HEK293T (cell line): Measurements from ENCODE around the gene MIPEP.

Source experiments
- CTCF ChIA-PET: fragments of 350-600 bp; formaldehyde crosslinking; extraction: SDS; loops from one replicate; lab custom pipeline; 2021; ENCODE audit warnings: antibody characterized with exemption, inconsistent platforms; lab: Yijun Ruan, JAX
- POLR2A ChIA-PET: fragments of 350-600 bp; formaldehyde crosslinking; extraction: SDS; loops from one replicate; lab custom pipeline; 2020; ENCODE audit warnings: antibody characterized with exemption, inconsistent platforms; lab: Yijun Ruan, JAX
- DNase-seq: peaks from one replicate; pipeline ENCODE4 v3.0.0; 2012; ENCODE audit warnings: mixed read lengths; ENCODE audit errors: extremely low spot score
- ARNT ChIP-seq: fragments of 450-650 bp; IDR thresholded peaks from 2 replicates; pipeline ENCODE4 v1.6.1; 2017; ENCODE audit warnings: mild to moderate bottlenecking
- BHLHE40 ChIP-seq: fragments of 450-650 bp; IDR thresholded peaks from 2 replicates; pipeline ENCODE4 v1.6.1; 2016; ENCODE audit warnings: mild to moderate bottlenecking, moderate library complexity, borderline replicate concordance
- CTBP1 ChIP-seq: fragments of 450-650 bp; IDR thresholded peaks from 2 replicates; pipeline ENCODE4 v1.6.1; 2016; ENCODE audit warnings: borderline replicate concordance
- ELF4 ChIP-seq: fragments of 450-650 bp; IDR thresholded peaks from 2 replicates; pipeline ENCODE4 v1.6.1; 2017; ENCODE audit warnings: antibody characterized with exemption
- FOXA1 ChIP-seq: fragments of 450-650 bp; IDR thresholded peaks from 2 replicates; pipeline ENCODE4 v1.6.1; 2016; ENCODE audit warnings: mild to moderate bottlenecking
- FOXK2 ChIP-seq: fragments of 450-650 bp; IDR thresholded peaks from 2 replicates; pipeline ENCODE4 v1.6.1; 2016; ENCODE audit warnings: mild to moderate bottlenecking
- FOXM1 ChIP-seq: fragments of 450-650 bp; IDR thresholded peaks from 2 replicates; pipeline ENCODE4 v1.6.1; 2017; ENCODE audit warnings: mild to moderate bottlenecking, borderline replicate concordance
- HDGF ChIP-seq: fragments of 450-650 bp; IDR thresholded peaks from 2 replicates; pipeline ENCODE4 v1.6.1; 2017; ENCODE audit warnings: antibody characterized with exemption, borderline replicate concordance
- L3MBTL2 ChIP-seq: fragments of 450-650 bp; conservative IDR thresholded peaks from 2 replicates; pipeline ENCODE4 v1.6.1; 2016; ENCODE audit warnings: mild to moderate bottlenecking
- LEF1 ChIP-seq: fragments of 450-650 bp; IDR thresholded peaks from 2 replicates; pipeline ENCODE4 v1.6.1; 2017; ENCODE audit warnings: mild to moderate bottlenecking, borderline replicate concordance
- NFRKB ChIP-seq: fragments of 450-650 bp; IDR thresholded peaks from 2 replicates; pipeline ENCODE4 v1.6.1; 2016; ENCODE audit warnings: mild to moderate bottlenecking, moderate library complexity
- SP1 ChIP-seq: fragments of 450-650 bp; IDR thresholded peaks from 2 replicates; pipeline ENCODE4 v1.6.1; 2017
- SUZ12 ChIP-seq: fragments of 450-650 bp; IDR thresholded peaks from 2 replicates; pipeline ENCODE4 v1.6.1; 2016; ENCODE audit warnings: mild to moderate bottlenecking
- TARDBP ChIP-seq: fragments of 450-650 bp; IDR thresholded peaks from 2 replicates; pipeline ENCODE4 v1.6.1; 2016
- ZNF384 ChIP-seq: fragments of 450-650 bp; IDR thresholded peaks from 2 replicates; pipeline ENCODE4 v1.6.1; 2016
- TF ChIP-seq, protein P1 (sequence below): fragments of 450-650 bp; IDR thresholded peaks from 2 replicates; pipeline ENCODE4 v1.6.1; 2016

MIPEP gene

GRCh38 chr13:23740002-23740401 is 149.2 kb downstream of the MIPEP start:
- POLR2A ChIA-PET: no interaction called here
- DNase-seq: no peak
- TF ChIP-seq L3MBTL2 (no peak), CTBP1 (no peak), ELF4 (no peak), ARNT (no peak), SP1 (no peak), BHLHE40 (no peak), FOXA1 (no peak), SUZ12 (no peak), FOXM1 (no peak)
- CTCF ChIA-PET: interaction anchor here (0.7 kb wide), 1 partner anchor 91 kb away, joined by 4 read pairs; no protein-coding TSS in a partner anchor

GRCh38 chr13:23739596-23739995 is 149.6 kb downstream of the MIPEP start:
- ChIA-PET CTCF (interaction anchor here (0.7 kb wide), 1 partner anchor 91 kb away, joined by 4 read pairs; no protein-coding TSS in a partner anchor), POLR2A (no interaction called here)
- no peak for DNase-seq
- no peak for TF ChIP-seq SP1
- no peak for TF ChIP-seq TARDBP
- TF ChIP-seq L3MBTL2: no peak
- TF ChIP-seq ARNT: no peak
- TF ChIP-seq CTBP1: no peak
- TF ChIP-seq BHLHE40: no peak
- no peak for TF ChIP-seq FOXM1

GRCh38 chr13:23736541-23736940 is 152.7 kb downstream of the MIPEP start:
- DNase-seq: no peak
- CTCF ChIA-PET: interaction anchor here (0.6 kb wide), 1 partner anchor 89 kb away, joined by 3 read pairs; no protein-coding TSS in a partner anchor
- POLR2A ChIA-PET: no interaction called here
- TF ChIP-seq FOXM1: no peak

GRCh38 chr13:23735329-23735728 is 153.9 kb downstream of the MIPEP start:
- no peak for TF ChIP-seq ELF4
- TF ChIP-seq FOXK2: no peak
- TF ChIP-seq HDGF: no peak
- TF ChIP-seq SUZ12: no peak
- no peak for TF ChIP-seq LEF1
- TF ChIP-seq CTBP1: no peak
- DNase-seq: no peak
- POLR2A ChIA-PET: no interaction called here
- CTCF ChIA-PET: no interaction called here

DNA sequence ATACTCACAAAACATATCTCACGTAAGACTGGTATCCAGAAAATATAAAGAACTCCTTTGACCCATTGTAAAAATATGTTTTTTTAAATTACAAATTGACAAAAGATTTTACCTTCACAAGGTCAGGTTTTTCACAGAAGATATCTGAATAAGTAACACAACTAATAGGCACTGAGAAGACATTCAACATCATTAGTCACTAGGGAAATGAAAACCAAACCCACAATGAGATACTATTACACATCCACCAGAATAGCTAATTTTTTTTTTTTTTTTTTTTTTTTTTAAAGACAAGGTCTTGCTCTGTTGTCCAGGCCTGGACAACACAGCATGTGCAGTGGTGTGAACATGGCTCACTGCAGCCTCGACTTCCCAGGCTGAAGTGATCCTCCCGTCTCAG is 157.5 kb downstream of the MIPEP start:
- TF ChIP-seq ZNF384: no peak
- no peak for TF ChIP-seq ELF4
- TF ChIP-seq FOXM1: no peak
- TF ChIP-seq NFRKB: no peak
- no peak for TF ChIP-seq FOXK2
- TF ChIP-seq LEF1: no peak
- TF ChIP-seq FOXA1: no peak
- no peak for TF ChIP-seq SP1
- no peak for TF ChIP-seq ARNT
- TF ChIP-seq TARDBP: no peak
- no peak for TF ChIP-seq L3MBTL2
- TF ChIP-seq BHLHE40: no peak
- TF ChIP-seq SUZ12: no peak
- TF ChIP-seq CTBP1: no peak
- no peak for TF ChIP-seq HDGF
- TF ChIP-seq, protein P1, sequence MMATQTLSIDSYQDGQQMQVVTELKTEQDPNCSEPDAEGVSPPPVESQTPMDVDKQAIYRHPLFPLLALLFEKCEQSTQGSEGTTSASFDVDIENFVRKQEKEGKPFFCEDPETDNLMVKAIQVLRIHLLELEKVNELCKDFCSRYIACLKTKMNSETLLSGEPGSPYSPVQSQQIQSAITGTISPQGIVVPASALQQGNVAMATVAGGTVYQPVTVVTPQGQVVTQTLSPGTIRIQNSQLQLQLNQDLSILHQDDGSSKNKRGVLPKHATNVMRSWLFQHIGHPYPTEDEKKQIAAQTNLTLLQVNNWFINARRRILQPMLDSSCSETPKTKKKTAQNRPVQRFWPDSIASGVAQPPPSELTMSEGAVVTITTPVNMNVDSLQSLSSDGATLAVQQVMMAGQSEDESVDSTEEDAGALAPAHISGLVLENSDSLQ: no peak
- CTCF ChIA-PET: no interaction called here
- POLR2A ChIA-PET: no interaction called here

DNA sequence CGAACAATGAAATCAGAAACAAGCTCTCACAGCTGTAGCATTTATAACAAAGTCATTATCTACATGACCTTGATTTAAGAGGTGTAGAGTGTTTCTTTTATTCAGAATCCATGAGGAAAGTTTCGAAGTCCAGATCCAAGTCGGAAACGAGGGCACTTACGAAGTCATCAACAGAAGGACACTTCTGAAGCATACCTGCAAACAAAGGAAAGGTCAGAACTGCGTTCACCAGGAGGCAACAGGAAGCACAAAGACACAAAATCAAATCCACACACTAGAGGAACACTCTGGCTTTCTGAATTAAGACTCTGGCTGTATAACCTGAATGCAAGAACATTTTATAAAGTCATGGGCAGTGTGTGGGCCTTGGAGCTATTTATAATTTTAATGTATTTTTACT is 158.9 kb downstream of the MIPEP start:
- TF ChIP-seq, protein P1: no peak
- TF ChIP-seq ARNT: no peak
- no peak for TF ChIP-seq FOXM1
- TF ChIP-seq L3MBTL2: no peak
- TF ChIP-seq SP1: no peak
- CTCF ChIA-PET: interaction anchor here (0.7 kb wide), 1 partner anchor 12 kb away, joined by 4 read pairs; no protein-coding TSS in a partner anchor
- POLR2A ChIA-PET: no interaction called here

More for the DNA sequence above, 157.5 kb downstream of the MIPEP start:
- no peak for DNase-seq

DNA sequence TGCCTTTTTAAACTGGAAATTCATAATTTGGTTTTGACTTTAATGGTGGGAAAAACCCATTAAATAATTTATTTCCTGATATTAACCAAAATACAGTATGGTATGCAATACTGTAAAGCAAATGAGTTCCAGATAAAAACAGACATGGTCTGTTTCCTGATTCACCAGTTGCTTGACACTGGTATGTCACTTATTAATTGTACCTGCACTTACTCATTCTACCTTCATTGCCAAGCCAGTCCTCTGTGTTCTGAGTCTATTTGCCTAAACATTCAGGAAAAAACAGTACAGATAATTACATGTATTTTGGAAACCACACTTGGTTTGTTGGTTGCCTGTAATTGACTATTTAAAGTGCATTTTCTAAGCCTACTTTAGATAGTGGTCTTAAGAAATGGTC is 159.7 kb downstream of the MIPEP start:
- POLR2A ChIA-PET: no interaction called here
- no peak for DNase-seq
- TF ChIP-seq HDGF (no peak), ZNF384 (no peak), CTBP1 (no peak), ARNT (no peak), NFRKB (no peak), TARDBP (no peak), FOXA1 (no peak), FOXK2 (no peak), FOXM1 (no peak), L3MBTL2 (no peak), BHLHE40 (no peak)
- CTCF ChIA-PET: no interaction called here

More for the DNA sequence above, 158.9 kb downstream of the MIPEP start:
- no peak for DNase-seq

DNA sequence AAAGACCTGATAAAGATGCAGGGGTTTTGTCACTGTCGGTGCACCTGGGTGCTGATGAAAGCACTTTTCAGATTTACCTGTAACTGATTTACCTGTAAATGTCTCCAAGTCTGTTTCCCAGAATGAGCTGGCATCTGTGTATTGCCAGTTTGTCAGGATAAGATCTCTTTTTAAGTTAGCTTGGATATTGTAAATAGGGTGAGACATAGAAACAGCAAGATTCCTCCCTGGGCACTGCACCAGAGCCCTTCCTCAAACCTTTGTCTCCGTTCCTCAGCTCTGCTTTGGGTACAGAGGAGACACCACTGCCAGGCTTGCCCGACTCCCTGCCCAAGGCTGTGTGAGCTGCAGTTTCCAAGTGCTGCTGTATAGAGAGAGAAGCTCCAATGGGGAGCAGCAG is 160.4 kb downstream of the MIPEP start:
- DNase-seq: no peak
- ChIA-PET POLR2A (no interaction called here), CTCF (no interaction called here)
- TF ChIP-seq FOXA1: no peak
- TF ChIP-seq ELF4: no peak
- no peak for TF ChIP-seq TARDBP
- TF ChIP-seq ZNF384: no peak
- TF ChIP-seq NFRKB: no peak
- TF ChIP-seq SP1: no peak
- TF ChIP-seq, protein P1: no peak
- no peak for TF ChIP-seq HDGF
- TF ChIP-seq CTBP1: no peak
- no peak for TF ChIP-seq ARNT
- no peak for TF ChIP-seq FOXK2
- no peak for TF ChIP-seq BHLHE40
- no peak for TF ChIP-seq LEF1
- no peak for TF ChIP-seq L3MBTL2
- TF ChIP-seq SUZ12: no peak
